Activated B cell treated with CpG ODN at 0.5 μM for 24 hours (primary cell): ENCODE data around the gene COLEC12. TPM values are rescaled to one million over a fixed set of nuclear protein-coding genes. Genes with fewer than 3 reads are reported as not detected.

Experiments
- ATAC-seq: fragments of 200-7000 bp; cut with Tn5 transposase; one replicate; pipeline ENCODE4 v1.10.0; 2021; ENCODE audit warnings: low read depth, mild to moderate bottlenecking, moderate library complexity
- CTCF ChIA-PET: fragments of 350-600 bp; sonication (Branson Sonifier 250); formaldehyde crosslinking; loops from one replicate; lab custom pipeline; 2021; ENCODE audit warnings: antibody characterized with exemption; lab: Charles Lee
- POLR2A ChIA-PET: fragments of 350-600 bp; sonication (Branson Sonifier 250); formaldehyde crosslinking; loops from one replicate; lab custom pipeline; 2021; ENCODE audit warnings: antibody characterized with exemption; lab: Charles Lee
- DNase-seq: peaks from one replicate; pipeline ENCODE4 v3.0.0; 2022
- H3K27ac Mint-ChIP-seq: one replicate; pipeline ENCODE4 v1.8.0; 2020; ENCODE audit warnings: mixed read lengths
- H3K27me3 Mint-ChIP-seq: one replicate; pipeline ENCODE4 v1.8.0; 2021; ENCODE audit warnings: mixed read lengths
- H3K36me3 Mint-ChIP-seq: one replicate; pipeline ENCODE4 v1.8.0; 2021; ENCODE audit warnings: low read depth, mixed read lengths
- H3K4me1 Mint-ChIP-seq: one replicate; pipeline ENCODE4 v1.8.0; 2021; ENCODE audit warnings: mixed read lengths
- H3K4me3 Mint-ChIP-seq: one replicate; pipeline ENCODE4 v1.8.0; 2020; ENCODE audit warnings: mild to moderate bottlenecking, mixed read lengths
- H3K9me3 Mint-ChIP-seq: one replicate; pipeline ENCODE4 v1.8.0; 2020; ENCODE audit warnings: mixed read lengths
- CTCF ChIP-seq: fragments of 200-600 bp; IDR thresholded peaks from one replicate; pipeline ENCODE4 v1.8.0; 2022; ENCODE audit warnings: antibody characterized with exemption, mild to moderate bottlenecking
- intact Hi-C: fragments of 100-400 bp; cut with micrococcal nuclease; formaldehyde crosslinking; loops from one replicate; pipeline ENCODE4 v1.15.1; 2024
- total RNA-seq: library from RNA; stranded (reverse); gene quantifications from 2 replicates; pipeline ENCODE4 v1.2.3, GENCODE V29; 2022

The COLEC12 gene
- total RNA-seq, 1 donor from 2014 or later: not detected

DNA sequence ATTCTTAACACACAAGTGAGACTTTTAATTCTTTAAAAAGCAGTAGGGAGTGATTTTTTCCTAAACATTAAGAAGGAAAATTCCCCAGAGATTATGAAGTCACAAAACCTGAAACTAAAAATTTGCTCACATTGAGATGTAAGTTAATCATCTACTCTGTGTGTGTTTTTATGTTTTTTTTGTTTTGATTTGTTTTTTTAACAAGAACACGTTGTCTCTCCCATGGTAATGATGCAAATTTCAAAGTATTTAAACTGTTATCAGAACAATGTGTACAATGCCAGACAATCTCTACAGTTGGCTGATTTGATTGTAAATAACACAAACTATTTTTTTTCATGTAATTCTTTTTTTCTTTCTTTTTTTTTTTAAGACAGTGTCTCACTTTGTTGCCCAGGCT, 71.5 kb downstream of the COLEC12 start:
- intact Hi-C loops: no loop called here
- no peak for DNase-seq
- TF ChIP-seq CTCF: no peak
- POLR2A ChIA-PET: no interaction called here
- CTCF ChIA-PET: no interaction called here
- Mint-ChIP-seq H3K27me3 (peaks cover 4% of the 10 kb centered on the region), H3K4me3 (no peak overlapping the region), H3K27ac (no peak overlapping the region), H3K36me3 (no peaks in the 10 kb centered on the region), H3K9me3 (no peaks in the 10 kb centered on the region), H3K4me1 (no peaks in the 10 kb centered on the region)
- ATAC-seq: no peak

DNA sequence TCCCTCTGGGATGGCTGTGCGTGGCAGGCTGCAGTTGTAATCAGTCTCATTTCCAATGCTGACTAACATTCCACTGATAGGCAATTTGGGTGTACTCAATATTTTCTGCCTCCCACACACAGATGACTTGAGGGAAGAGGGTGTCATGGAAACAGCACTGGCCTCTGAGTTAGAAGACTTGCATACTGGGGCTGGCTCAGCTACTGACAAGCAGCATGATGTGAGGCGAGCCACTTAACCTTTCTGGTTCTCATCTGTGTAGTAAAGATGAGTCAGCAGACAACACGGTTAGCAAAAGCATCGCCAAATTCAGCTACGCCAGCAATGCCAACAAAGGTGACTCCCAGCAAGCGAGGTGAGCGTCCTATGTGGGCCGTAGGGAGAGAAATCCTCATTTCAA, 73.5 kb downstream of the COLEC12 start:
- TF ChIP-seq CTCF: no peak
- H3K4me1 Mint-ChIP-seq: no peaks in the 10 kb centered on the region
- CTCF ChIA-PET: no interaction called here
- POLR2A ChIA-PET: no interaction called here
- H3K9me3 Mint-ChIP-seq: no peaks in the 10 kb centered on the region
- intact Hi-C loops: no loop called here
- H3K4me3 Mint-ChIP-seq: no peak overlapping the region
- H3K36me3 Mint-ChIP-seq: no peaks in the 10 kb centered on the region
- no peak for DNase-seq
- peaks cover 5% of the 10 kb centered on the region for H3K27me3 Mint-ChIP-seq
- H3K27ac Mint-ChIP-seq: no peak overlapping the region
- ATAC-seq: no peak

- Mint-ChIP-seq H3K4me3 (no peak overlapping the region), H3K9me3 (no peaks in the 10 kb centered on the region), H3K27ac (no peak overlapping the region), H3K27me3 (peaks cover 1% of the 10 kb centered on the region), H3K36me3 (no peaks in the 10 kb centered on the region), H3K4me1 (no peaks in the 10 kb centered on the region)
- ChIA-PET POLR2A (no interaction called here), CTCF (no interaction called here)
- TF ChIP-seq CTCF: no peak
- intact Hi-C loops: no loop called here
- DNase-seq (no peak), ATAC-seq (no peak)
These were observed 75.3 kb downstream of the COLEC12 start for GRCh38 chr18:425106-425745.

GRCh38 chr18:424668-425067, 75.8 kb downstream of the COLEC12 start:
- no peak for ATAC-seq
- no peaks in the 10 kb centered on the region for H3K9me3 Mint-ChIP-seq
- intact Hi-C loops: no loop called here
- no peak for DNase-seq
- peaks cover 1% of the 10 kb centered on the region for H3K27me3 Mint-ChIP-seq
- H3K4me1 Mint-ChIP-seq: no peaks in the 10 kb centered on the region
- no peak overlapping the region for H3K27ac Mint-ChIP-seq
- no peak overlapping the region for H3K4me3 Mint-ChIP-seq
- CTCF ChIA-PET: no interaction called here
- no peaks in the 10 kb centered on the region for H3K36me3 Mint-ChIP-seq
- POLR2A ChIA-PET: interaction anchor here (0.6 kb wide), 1 partner anchor 352 kb away, joined by 7 read pairs; no protein-coding TSS in a partner anchor
- no peak for TF ChIP-seq CTCF

- CTCF ChIA-PET: no interaction called here
- no peak overlapping the region for H3K27ac Mint-ChIP-seq
- POLR2A ChIA-PET: interaction anchor here (0.6 kb wide), 1 partner anchor 352 kb away, joined by 7 read pairs; no protein-coding TSS in a partner anchor
- H3K9me3 Mint-ChIP-seq: no peaks in the 10 kb centered on the region
- no peak overlapping the region for H3K4me3 Mint-ChIP-seq
- ATAC-seq: no peak
- H3K4me1 Mint-ChIP-seq: no peaks in the 10 kb centered on the region
- H3K27me3 Mint-ChIP-seq: peaks cover 1% of the 10 kb centered on the region
- DNase-seq: no peak
- intact Hi-C loops: no loop called here
- no peak for TF ChIP-seq CTCF
- H3K36me3 Mint-ChIP-seq: no peaks in the 10 kb centered on the region
These were observed 76.3 kb downstream of the COLEC12 start for GRCh38 chr18:424071-424661.
